Measurements from ENCODE around the gene CHKB. TPM values are rescaled to one million over a fixed set of nuclear protein-coding genes. Genes with fewer than 3 reads are reported as not detected.
"Not testable (repeated sequence)": the region's sequence is repeated elsewhere in the genome, so short reads cannot be mapped to it uniquely, and the experiment has no call there.

Gene CHKB
- total RNA-seq, 1 donor from 2014 or later = 147 TPM

GRCh38 chr22:50611341-50612060, 28.9 kb upstream of the CHKB start:
- no peak for TF ChIP-seq CTCF (IDR thresholded peaks at IDR 0.05; ENCODE audit: partially characterized antibody, unreplicated experiment)
- Mint-ChIP-seq H3K9me3 (ENCODE audit: unreplicated experiment) (peaks cover 21% of the 10 kb centered on the region), H3K4me3 (ENCODE audit: unreplicated experiment) (no peak overlapping the region), H3K27ac (ENCODE audit: unreplicated experiment) (no peak overlapping the region), H3K36me3 (ENCODE audit: unreplicated experiment) (peaks cover 6% of the 10 kb centered on the region), H3K4me1 (ENCODE audit: low read depth, unreplicated experiment) (no peaks in the 10 kb centered on the region), H3K27me3 (ENCODE audit: unreplicated experiment) (peaks cover 13% of the 10 kb centered on the region)
- DNase-seq = no peak

GRCh38 chr22:50610581-50610980, 27.9 kb upstream of the CHKB start:
- no peak for DNase-seq
- TF ChIP-seq CTCF (IDR thresholded peaks at IDR 0.05; ENCODE audit: partially characterized antibody, unreplicated experiment) = no peak
- H3K27me3 Mint-ChIP-seq (ENCODE audit: unreplicated experiment) = peaks cover 14% of the 10 kb centered on the region
- no peak overlapping the region for H3K27ac Mint-ChIP-seq (ENCODE audit: unreplicated experiment)
- no peak overlapping the region for H3K4me3 Mint-ChIP-seq (ENCODE audit: unreplicated experiment)
- H3K9me3 Mint-ChIP-seq (ENCODE audit: unreplicated experiment) = peaks cover 21% of the 10 kb centered on the region
- peaks cover 6% of the 10 kb centered on the region for H3K36me3 Mint-ChIP-seq (ENCODE audit: unreplicated experiment)
- H3K4me1 Mint-ChIP-seq (ENCODE audit: low read depth, unreplicated experiment) = no peaks in the 10 kb centered on the region

- peaks cover 21% of the 10 kb centered on the region for H3K9me3 Mint-ChIP-seq (ENCODE audit: unreplicated experiment)
- H3K27me3 Mint-ChIP-seq (ENCODE audit: unreplicated experiment) = peaks cover 14% of the 10 kb centered on the region
- no peak overlapping the region for H3K27ac Mint-ChIP-seq (ENCODE audit: unreplicated experiment)
- no peak for TF ChIP-seq CTCF (IDR thresholded peaks at IDR 0.05; ENCODE audit: partially characterized antibody, unreplicated experiment)
- DNase-seq = no peak
- no peaks in the 10 kb centered on the region for H3K4me1 Mint-ChIP-seq (ENCODE audit: low read depth, unreplicated experiment)
- H3K4me3 Mint-ChIP-seq (ENCODE audit: unreplicated experiment) = no peak overlapping the region
- peaks cover 6% of the 10 kb centered on the region for H3K36me3 Mint-ChIP-seq (ENCODE audit: unreplicated experiment)
Observed at GRCh38 chr22:50610041-50610451, 27.4 kb upstream of the CHKB start.

GRCh38 chr22:50609599-50609998, 26.9 kb upstream of the CHKB start:
- no peak for DNase-seq
- Mint-ChIP-seq H3K36me3 (ENCODE audit: unreplicated experiment) (peaks cover 6% of the 10 kb centered on the region), H3K9me3 (ENCODE audit: unreplicated experiment) (peaks cover 21% of the 10 kb centered on the region), H3K4me1 (ENCODE audit: low read depth, unreplicated experiment) (no peaks in the 10 kb centered on the region), H3K27ac (ENCODE audit: unreplicated experiment) (no peak overlapping the region), H3K4me3 (ENCODE audit: unreplicated experiment) (no peak overlapping the region), H3K27me3 (ENCODE audit: unreplicated experiment) (peaks cover 14% of the 10 kb centered on the region)
- TF ChIP-seq CTCF (IDR thresholded peaks at IDR 0.05; ENCODE audit: partially characterized antibody, unreplicated experiment) = no peak

GRCh38 chr22:50608996-50609395, 26.3 kb upstream of the CHKB start:
- DNase-seq = no peak
- no peak for TF ChIP-seq CTCF (IDR thresholded peaks at IDR 0.05; ENCODE audit: partially characterized antibody, unreplicated experiment)
- Mint-ChIP-seq H3K36me3 (ENCODE audit: unreplicated experiment) (peaks cover 6% of the 10 kb centered on the region), H3K4me3 (ENCODE audit: unreplicated experiment) (no peak overlapping the region), H3K9me3 (ENCODE audit: unreplicated experiment) (peaks cover 21% of the 10 kb centered on the region), H3K27ac (ENCODE audit: unreplicated experiment) (no peak overlapping the region), H3K27me3 (ENCODE audit: unreplicated experiment) (peaks cover 10% of the 10 kb centered on the region), H3K4me1 (ENCODE audit: low read depth, unreplicated experiment) (no peaks in the 10 kb centered on the region)

- H3K36me3 Mint-ChIP-seq (ENCODE audit: unreplicated experiment); DNase-seq; H3K27ac Mint-ChIP-seq (ENCODE audit: unreplicated experiment); H3K27me3 Mint-ChIP-seq (ENCODE audit: unreplicated experiment); H3K4me3 Mint-ChIP-seq (ENCODE audit: unreplicated experiment); H3K4me1 Mint-ChIP-seq (ENCODE audit: low read depth, unreplicated experiment): not testable (repeated sequence)
- H3K9me3 Mint-ChIP-seq (ENCODE audit: unreplicated experiment) = peaks cover 19% of the 10 kb centered on the region
Observed at GRCh38 chr22:50608058-50608840, 25.6 kb upstream of the CHKB start.

Data from glutamatergic neuron (in vitro differentiated cells).